ENCODE measurements around the gene ZNF793. TPM values are rescaled to one million over a fixed set of nuclear protein-coding genes. Genes with fewer than 3 reads are reported as not detected.
A peak's percentile ranks its signal among the peaks of the same experiment; 100 is the strongest.

ZNF793 gene
- total RNA-seq, 1 experiment from 2014 or later: 10.1 TPM

DNA sequence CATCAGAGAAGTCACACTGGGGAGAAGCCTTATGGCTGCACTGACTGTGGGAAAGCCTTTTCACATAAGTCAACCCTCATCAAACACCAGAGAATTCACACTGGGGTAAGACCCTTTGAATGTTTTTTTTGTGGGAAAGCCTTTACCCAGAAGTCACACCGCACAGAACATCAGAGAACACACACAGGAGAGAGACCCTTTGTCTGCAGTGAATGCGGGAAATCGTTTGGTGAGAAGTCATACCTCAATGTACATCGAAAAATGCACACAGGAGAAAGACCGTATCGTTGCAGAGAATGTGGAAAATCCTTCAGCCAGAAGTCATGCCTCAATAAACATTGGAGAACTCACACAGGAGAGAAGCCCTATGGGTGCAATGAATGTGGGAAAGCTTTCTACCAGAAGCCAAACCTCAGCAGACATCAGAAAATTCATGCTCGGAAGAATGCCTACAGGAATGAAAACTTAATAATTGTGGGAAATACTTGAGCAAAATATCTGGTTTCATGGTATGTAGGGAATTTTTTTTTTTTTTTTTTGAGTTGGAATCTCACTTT lies 30.7 kb downstream of the ZNF793 start:
- Histone ChIP-seq H3K9me3 (ENCODE audit: control insufficient read depth, insufficient read depth, low read depth, low read length) (peaks cover 62% of the 10 kb centered on the region), H3K4me1 (ENCODE audit: control insufficient read depth, insufficient read depth, low read length) (no peaks in the 10 kb centered on the region), H3K27me3 (ENCODE audit: control insufficient read depth, insufficient read depth, low read length) (no peaks in the 10 kb centered on the region), H3K4me3 (ENCODE audit: low read depth in 2 of 2, low read length in 2 of 2) (no peak overlapping the region), H3K27ac (ENCODE audit: low read length) (no peak overlapping the region), H3K36me3 (ENCODE audit: control insufficient read depth, insufficient read depth, low read length) (peaks cover 8% of the 10 kb centered on the region; the same call in 1 of the 2 replicates)
- TF ChIP-seq, protein P1, sequence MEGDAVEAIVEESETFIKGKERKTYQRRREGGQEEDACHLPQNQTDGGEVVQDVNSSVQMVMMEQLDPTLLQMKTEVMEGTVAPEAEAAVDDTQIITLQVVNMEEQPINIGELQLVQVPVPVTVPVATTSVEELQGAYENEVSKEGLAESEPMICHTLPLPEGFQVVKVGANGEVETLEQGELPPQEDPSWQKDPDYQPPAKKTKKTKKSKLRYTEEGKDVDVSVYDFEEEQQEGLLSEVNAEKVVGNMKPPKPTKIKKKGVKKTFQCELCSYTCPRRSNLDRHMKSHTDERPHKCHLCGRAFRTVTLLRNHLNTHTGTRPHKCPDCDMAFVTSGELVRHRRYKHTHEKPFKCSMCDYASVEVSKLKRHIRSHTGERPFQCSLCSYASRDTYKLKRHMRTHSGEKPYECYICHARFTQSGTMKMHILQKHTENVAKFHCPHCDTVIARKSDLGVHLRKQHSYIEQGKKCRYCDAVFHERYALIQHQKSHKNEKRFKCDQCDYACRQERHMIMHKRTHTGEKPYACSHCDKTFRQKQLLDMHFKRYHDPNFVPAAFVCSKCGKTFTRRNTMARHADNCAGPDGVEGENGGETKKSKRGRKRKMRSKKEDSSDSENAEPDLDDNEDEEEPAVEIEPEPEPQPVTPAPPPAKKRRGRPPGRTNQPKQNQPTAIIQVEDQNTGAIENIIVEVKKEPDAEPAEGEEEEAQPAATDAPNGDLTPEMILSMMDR (IDR thresholded peaks at IDR 0.05): no peak
- TF ChIP-seq POLR2AphosphoS5 (IDR thresholded peaks at IDR 0.05; ENCODE audit: low read depth, low read length) (no peak), REST (IDR thresholded peaks at IDR 0.05; ENCODE audit: insufficient read depth in 1 of 2, low read depth in 2 of 2, low read length in 1 of 2) (no peak), SIN3A (IDR thresholded peaks at IDR 0.05; ENCODE audit: borderline replicate concordance, insufficient read depth, low read depth, low read length) (no peak), TCF7L2 (IDR thresholded peaks at IDR 0.05; ENCODE audit: low read depth, low read length) (no peak)
- ChIA-PET POLR2A (no interaction called here), CTCF (no interaction called here)
- in situ Hi-C loops (cut with HindIII; ENCODE audit: low pct_unique_long_range_greater_than_20kb, low sequenced_read_pairs) (no loop called here), intact Hi-C loops (cut with micrococcal nuclease; ENCODE audit: unreplicated experiment) (no loop called here)
- no TSS peak for BruUV-seq (replicated peaks)
- no peak for ATAC-seq
- DNase-seq (ENCODE audit: low read depth, low spot score): no peak

- DNase-seq (ENCODE audit: low read depth, low spot score): no peak
- intact Hi-C loops (cut with micrococcal nuclease; ENCODE audit: unreplicated experiment): no loop called here
- Histone ChIP-seq H3K4me1 (ENCODE audit: control insufficient read depth, insufficient read depth, low read length) (no peaks in the 10 kb centered on the region), H3K27me3 (ENCODE audit: control insufficient read depth, insufficient read depth, low read length) (no peaks in the 10 kb centered on the region), H3K36me3 (ENCODE audit: control insufficient read depth, insufficient read depth, low read length) (no peaks in the 10 kb centered on the region), H3K4me3 (ENCODE audit: low read depth in 2 of 2, low read length in 2 of 2) (peak overlapping the region in 1 of 2 experiments; percentile 13; a peak in 1 of 4 replicates), H3K27ac (ENCODE audit: low read length) (no peak overlapping the region), H3K9me3 (ENCODE audit: control insufficient read depth, insufficient read depth, low read depth, low read length) (peaks cover 60% of the 10 kb centered on the region; the same call in 1 of the 2 replicates)
- no peak for ATAC-seq
- ChIA-PET POLR2A (no interaction called here), CTCF (no interaction called here)
- TF ChIP-seq SIN3A (IDR thresholded peaks at IDR 0.05; ENCODE audit: borderline replicate concordance, insufficient read depth, low read depth, low read length): no peak
- BruUV-seq (replicated peaks): no TSS peak
- in situ Hi-C loops (cut with HindIII; ENCODE audit: low pct_unique_long_range_greater_than_20kb, low sequenced_read_pairs): no loop called here
Observed at GRCh38 chr19:37551129-37551993, 44.6 kb downstream of the ZNF793 start.

- POLR2A ChIA-PET: no interaction called here
Observed at GRCh38 chr19:37563518-37563917, 56.8 kb downstream of the ZNF793 start.

More at GRCh38 chr19:37563518-37563917, 56.8 kb downstream of the ZNF793 start:
- intact Hi-C loops (cut with micrococcal nuclease; ENCODE audit: unreplicated experiment) (loop anchor here (1.0 kb wide), 1 partner anchor 31 kb away; the partner anchor contains the start of genes ZNF540 and ZNF571), in situ Hi-C loops (cut with HindIII; ENCODE audit: low pct_unique_long_range_greater_than_20kb, low sequenced_read_pairs) (no loop called here)
- H3K27ac ChIP-seq (ENCODE audit: low read length): no peak overlapping the region
- no peak overlapping the region for H3K4me3 ChIP-seq (ENCODE audit: low read depth in 2 of 2, low read length in 2 of 2)
- CTCF ChIA-PET: no interaction called here
- ATAC-seq (no peak), DNase-seq (ENCODE audit: low read depth, low spot score) (no peak)
- TF ChIP-seq REST (IDR thresholded peaks at IDR 0.05; ENCODE audit: insufficient read depth in 1 of 2, low read depth in 2 of 2, low read length in 1 of 2) (no peak), POLR2AphosphoS5 (IDR thresholded peaks at IDR 0.05; ENCODE audit: low read depth, low read length) (no peak), TCF7L2 (IDR thresholded peaks at IDR 0.05; ENCODE audit: low read depth, low read length) (no peak), SIN3A (IDR thresholded peaks at IDR 0.05; ENCODE audit: borderline replicate concordance, insufficient read depth, low read depth, low read length) (no peak)
- TF ChIP-seq, protein P1 (IDR thresholded peaks at IDR 0.05): no peak
- H3K4me1 ChIP-seq (ENCODE audit: control insufficient read depth, insufficient read depth, low read length): no peaks in the 10 kb centered on the region
- H3K36me3 ChIP-seq (ENCODE audit: control insufficient read depth, insufficient read depth, low read length): no peaks in the 10 kb centered on the region
- BruUV-seq (replicated peaks): no TSS peak
- no peaks in the 10 kb centered on the region for H3K27me3 ChIP-seq (ENCODE audit: control insufficient read depth, insufficient read depth, low read length)
- H3K9me3 ChIP-seq (ENCODE audit: control insufficient read depth, insufficient read depth, low read depth, low read length): peaks cover 85% of the 10 kb centered on the region

Data from Panc1 (cell line).